GM19455 (cell line): Measurements from ENCODE around the gene SLC38A4.
"Not testable (repeated sequence)": the region's sequence is repeated elsewhere in the genome, so short reads cannot be mapped to it uniquely, and the experiment has no call there.

ENCODE experiments used
- ATAC-seq: cut with Tn5 transposase; IDR thresholded peaks from one replicate; pipeline ENCODE4 v1.9.1; 2021; ENCODE audit not compliant: unreplicated experiment

Gene SLC38A4

GRCh38 chr12:46825591-46826414 is at the start of gene SLC38A4:
Gene SLC38A4, minus strand, starts transcription at chr12:46825997. Its CDS starts 32,926 bp downstream, at chr12:46793071.
- ATAC-seq: no peak

GRCh38 chr12:46875095-46875494 is 49.3 kb upstream of the SLC38A4 start:
- no peak for ATAC-seq

DNA sequence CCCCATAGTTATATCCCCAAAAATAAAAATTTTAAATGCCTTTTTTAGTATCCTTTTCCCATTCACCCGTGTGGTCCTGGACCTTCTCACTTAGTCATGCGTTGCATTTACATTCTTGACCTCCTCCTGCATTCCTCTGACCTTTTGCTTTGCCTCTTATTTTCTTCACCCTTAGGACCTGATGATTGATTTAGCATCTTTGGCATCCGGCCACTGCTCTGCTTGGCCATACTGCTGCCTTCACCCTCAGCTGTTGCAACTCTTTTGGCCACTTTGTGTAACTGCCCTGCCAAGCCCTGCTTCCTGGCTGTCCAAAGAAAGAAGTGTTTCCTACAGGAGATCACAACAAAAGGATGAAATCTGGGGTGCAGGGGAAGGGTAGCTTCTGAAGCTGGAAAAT is 48.8 kb upstream of the SLC38A4 start:
- ATAC-seq: no peak

DNA sequence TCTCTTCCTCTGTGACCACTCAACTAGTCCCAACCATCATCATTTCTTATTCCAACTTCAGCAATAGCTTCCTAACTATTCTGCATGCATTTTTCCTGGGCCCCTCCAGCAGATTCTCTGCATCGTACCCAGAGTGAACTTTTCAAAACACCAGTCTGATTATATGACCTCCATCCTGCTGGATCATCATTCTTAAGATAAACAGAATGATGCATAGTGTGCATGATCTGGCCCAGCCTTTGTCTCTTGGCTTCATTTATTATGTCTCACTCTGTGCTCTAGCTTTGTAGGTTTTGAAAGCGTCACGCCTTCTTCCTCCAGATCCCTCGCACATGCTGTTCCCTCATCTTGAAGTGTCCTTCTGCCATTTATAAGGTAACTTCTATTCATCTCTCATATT is 46.3 kb upstream of the SLC38A4 start:
- ATAC-seq: no peak

GRCh38 chr12:46865311-46865710 is 39.5 kb upstream of the SLC38A4 start:
- no peak for ATAC-seq

DNA sequence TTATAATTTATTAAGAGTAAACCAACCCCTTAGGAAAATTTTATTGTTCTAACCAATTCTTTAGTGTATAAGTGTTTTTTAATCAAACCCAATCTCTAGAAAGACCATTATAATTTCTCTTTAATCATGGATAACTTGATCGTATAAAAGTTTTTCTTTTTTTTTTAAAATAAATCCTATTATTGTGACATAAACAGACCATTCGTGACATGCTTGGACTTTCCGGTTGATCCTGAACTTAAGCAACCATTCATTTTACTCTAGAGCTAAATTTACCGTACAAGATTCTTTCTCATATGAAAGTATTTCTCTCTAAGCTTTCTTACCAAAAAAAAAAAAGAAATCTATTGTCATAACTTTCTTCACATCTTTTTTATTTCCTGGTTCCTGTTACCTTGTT is 32.6 kb upstream of the SLC38A4 start:
- ATAC-seq: no peak

DNA sequence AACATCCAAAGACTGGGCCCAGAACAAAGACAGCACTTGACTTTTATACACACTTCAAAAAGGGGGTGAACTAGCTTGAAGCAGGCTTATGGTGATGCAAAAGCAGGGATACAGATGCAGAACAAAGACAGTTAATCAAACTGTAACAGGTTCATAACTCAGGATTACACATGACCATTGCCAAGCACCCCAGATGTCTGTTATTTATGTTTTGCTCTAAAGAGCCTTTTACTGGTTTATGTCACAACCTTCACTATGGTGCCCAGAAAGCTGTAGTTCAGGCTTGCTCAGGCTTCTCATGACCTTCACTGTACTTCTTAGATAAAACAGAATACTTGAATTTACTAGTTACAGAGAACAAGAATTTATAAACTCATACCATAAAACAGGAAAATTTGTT is 31.7 kb upstream of the SLC38A4 start:
- ATAC-seq: no peak

GRCh38 chr12:46855760-46856159 is 30.0 kb upstream of the SLC38A4 start:
- no peak for ATAC-seq

GRCh38 chr12:46854188-46854587 is 28.4 kb upstream of the SLC38A4 start:
- ATAC-seq: not testable (repeated sequence)

GRCh38 chr12:46848792-46849191 is 23.0 kb upstream of the SLC38A4 start:
- ATAC-seq: not testable (repeated sequence)

GRCh38 chr12:46847001-46847400 is 21.2 kb upstream of the SLC38A4 start:
- ATAC-seq: no peak

DNA sequence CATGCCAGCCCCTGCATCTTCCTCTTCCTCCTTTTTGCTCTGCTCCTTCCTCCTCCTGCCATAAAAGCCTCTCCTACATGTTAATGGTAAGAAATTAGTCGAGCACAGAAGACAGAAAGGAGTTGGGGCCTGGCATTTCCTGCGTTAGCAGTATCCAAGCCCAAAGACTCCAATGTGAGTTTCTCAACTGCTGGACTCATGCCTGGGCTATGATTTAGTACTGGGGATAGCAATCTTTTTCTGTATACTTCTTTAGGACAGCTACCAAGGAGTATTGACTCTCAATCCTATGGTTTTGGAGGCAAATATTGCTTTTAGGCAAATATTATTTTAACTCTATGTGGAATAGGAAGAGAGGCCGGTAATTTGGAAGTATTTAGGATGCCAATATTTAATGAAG is 18.0 kb upstream of the SLC38A4 start:
- ATAC-seq: no peak

GRCh38 chr12:46841891-46842290 is 16.1 kb upstream of the SLC38A4 start:
- ATAC-seq: no peak

DNA sequence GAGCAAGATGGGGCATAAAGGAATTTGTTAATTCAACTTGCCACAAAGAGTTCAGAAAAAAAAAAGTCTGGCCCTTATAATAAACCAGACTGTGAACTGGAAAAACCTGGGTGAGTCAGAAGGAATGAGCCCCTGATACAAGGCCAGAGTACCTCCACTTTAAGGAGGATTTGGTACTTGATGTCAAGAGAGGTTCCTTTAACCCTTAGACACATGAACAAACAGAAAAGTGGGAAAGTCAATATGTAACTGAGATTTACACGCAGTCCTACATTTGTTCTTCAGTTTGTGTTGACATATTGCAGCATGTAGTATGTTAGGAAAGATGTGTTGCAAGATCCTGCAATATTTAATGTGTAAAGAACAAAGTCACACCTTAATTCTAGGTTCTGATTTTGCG is 14.2 kb upstream of the SLC38A4 start:
- ATAC-seq: no peak

- ATAC-seq: no peak
Measured at GRCh38 chr12:46839232-46839631, 13.4 kb upstream of the SLC38A4 start.

GRCh38 chr12:46835785-46836184 is 10.0 kb upstream of the SLC38A4 start:
- ATAC-seq: no peak

- no peak for ATAC-seq
Measured at GRCh38 chr12:46832130-46832704, 6.4 kb upstream of the SLC38A4 start.

- no peak for ATAC-seq
Measured at GRCh38 chr12:46831335-46832129, 5.7 kb upstream of the SLC38A4 start.

- no peak for ATAC-seq
Measured at GRCh38 chr12:46830731-46831334, 5.0 kb upstream of the SLC38A4 start.

GRCh38 chr12:46824709-46825108 is 1.1 kb downstream of the SLC38A4 start:
- ATAC-seq: no peak

- no peak for ATAC-seq
Measured at GRCh38 chr12:46818642-46819041, 7.2 kb downstream of the SLC38A4 start.
